T-helper 2 cell treated with Interferon-gamma antibody and Interleukin-4, amounts not matched to agents 5 μg/mL and 100 μg/mL, for 36 hours (primary cell): ENCODE results near the gene TRPV5.

Experiments used
- DNase-seq: peaks from one replicate; pipeline ENCODE4 v3.0.0; 2021; ENCODE audit warnings: low spot score
- H3K27ac Mint-ChIP-seq: one replicate; pipeline ENCODE4 v1.8.0; 2021; ENCODE audit warnings: mild to moderate bottlenecking, mixed read lengths
- H3K27me3 Mint-ChIP-seq: one replicate; pipeline ENCODE4 v1.8.0; 2021; ENCODE audit warnings: low read depth, mixed read lengths
- H3K36me3 Mint-ChIP-seq: one replicate; pipeline ENCODE4 v1.8.0; 2021; ENCODE audit warnings: low read depth, mixed read lengths
- H3K4me1 Mint-ChIP-seq: one replicate; pipeline ENCODE4 v1.8.0; 2021; ENCODE audit warnings: low read depth, mixed read lengths
- H3K4me3 Mint-ChIP-seq: one replicate; pipeline ENCODE4 v1.8.0; 2022; ENCODE audit warnings: mild to moderate bottlenecking, moderate library complexity, mixed read lengths
- H3K9me3 Mint-ChIP-seq: one replicate; pipeline ENCODE4 v1.8.0; 2021; ENCODE audit warnings: mixed read lengths

Gene TRPV5

DNA sequence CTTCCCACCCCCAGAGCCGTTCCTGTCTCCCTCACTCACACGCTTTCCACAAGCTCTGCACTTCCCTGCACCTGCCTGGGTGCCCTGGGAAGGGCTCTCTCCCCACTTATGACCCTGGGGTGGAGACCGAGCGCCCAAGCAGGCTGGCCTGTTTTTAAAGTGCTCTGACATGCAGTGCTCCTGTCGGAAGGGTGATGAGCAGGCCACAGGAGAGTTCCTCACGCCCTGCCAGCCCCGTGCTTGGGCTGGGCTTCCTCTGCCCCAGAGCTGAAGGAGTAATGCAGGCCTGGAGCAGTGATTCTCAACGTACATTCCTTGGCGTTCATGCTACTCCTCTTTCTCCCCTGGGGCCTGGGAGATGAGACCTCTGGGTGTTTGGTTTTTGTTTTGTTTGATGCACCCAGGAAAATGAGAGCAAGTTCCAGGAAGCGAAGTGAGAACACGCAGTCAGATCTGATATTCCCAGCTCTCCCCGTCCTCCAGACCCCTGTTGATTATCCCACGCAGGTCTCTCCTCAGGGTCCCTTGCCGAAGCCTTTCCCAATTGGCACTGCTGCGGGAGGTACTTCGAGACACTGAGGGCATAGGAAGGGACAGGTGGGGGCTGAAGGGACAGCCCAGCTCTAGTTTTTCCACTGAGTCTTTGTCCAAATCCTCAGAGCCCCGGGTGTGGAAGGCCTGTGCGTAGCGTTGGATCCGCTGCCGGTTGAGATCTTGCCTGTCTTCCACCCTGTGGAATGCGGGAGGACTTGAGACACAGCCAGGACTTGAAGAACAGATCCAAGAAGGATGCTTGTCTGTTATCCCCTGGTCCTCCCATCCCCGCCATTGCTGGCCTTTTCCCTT is 62.1 kb downstream of the TRPV5 start:
- no peaks in the 10 kb centered on the region for H3K27me3 Mint-ChIP-seq
- H3K4me1 Mint-ChIP-seq, result no peaks in the 10 kb centered on the region
- H3K36me3 Mint-ChIP-seq, result no peaks in the 10 kb centered on the region
- no peak overlapping the region for H3K27ac Mint-ChIP-seq
- H3K4me3 Mint-ChIP-seq, result no peak overlapping the region
- no peak for DNase-seq
- H3K9me3 Mint-ChIP-seq, result no peaks in the 10 kb centered on the region

DNA sequence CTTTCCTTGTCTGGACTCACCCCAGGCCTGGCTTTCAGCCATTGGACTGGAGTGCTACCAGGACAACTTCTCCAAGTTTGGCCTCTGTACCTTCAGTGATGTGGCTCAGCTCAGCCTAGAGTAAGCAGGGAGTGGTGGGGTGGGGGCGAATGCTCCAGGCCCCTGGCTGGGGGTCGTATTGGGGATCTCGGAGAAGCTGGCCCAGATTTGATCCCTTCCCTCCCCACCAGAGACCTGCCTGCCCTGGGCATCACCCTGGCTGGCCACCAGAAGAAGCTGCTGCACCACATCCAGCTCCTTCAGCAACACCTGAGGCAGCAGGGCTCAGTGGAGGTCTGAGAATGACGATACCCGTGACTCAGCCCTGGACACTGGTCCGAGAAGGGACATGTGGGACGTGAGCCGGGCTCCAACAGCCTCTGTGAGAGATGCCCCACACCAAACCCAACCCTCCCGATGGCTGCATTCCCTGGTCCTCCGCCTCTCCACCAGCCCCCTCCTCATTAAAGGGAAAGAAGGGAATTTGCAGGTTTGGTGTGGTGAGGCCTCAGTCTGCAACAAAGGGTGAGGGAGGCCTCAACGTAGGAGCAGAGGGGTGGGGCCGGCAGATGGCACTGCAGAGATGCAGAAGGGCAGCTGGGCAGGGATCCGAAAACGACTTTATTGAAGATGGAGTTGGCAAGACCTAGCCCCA is 62.8 kb downstream of the TRPV5 start:
- H3K27ac Mint-ChIP-seq, result no peak overlapping the region
- DNase-seq, result no peak
- H3K4me3 Mint-ChIP-seq, result no peak overlapping the region
- H3K4me1 Mint-ChIP-seq, result no peaks in the 10 kb centered on the region
- no peaks in the 10 kb centered on the region for H3K27me3 Mint-ChIP-seq
- no peaks in the 10 kb centered on the region for H3K9me3 Mint-ChIP-seq
- H3K36me3 Mint-ChIP-seq, result no peaks in the 10 kb centered on the region

DNA sequence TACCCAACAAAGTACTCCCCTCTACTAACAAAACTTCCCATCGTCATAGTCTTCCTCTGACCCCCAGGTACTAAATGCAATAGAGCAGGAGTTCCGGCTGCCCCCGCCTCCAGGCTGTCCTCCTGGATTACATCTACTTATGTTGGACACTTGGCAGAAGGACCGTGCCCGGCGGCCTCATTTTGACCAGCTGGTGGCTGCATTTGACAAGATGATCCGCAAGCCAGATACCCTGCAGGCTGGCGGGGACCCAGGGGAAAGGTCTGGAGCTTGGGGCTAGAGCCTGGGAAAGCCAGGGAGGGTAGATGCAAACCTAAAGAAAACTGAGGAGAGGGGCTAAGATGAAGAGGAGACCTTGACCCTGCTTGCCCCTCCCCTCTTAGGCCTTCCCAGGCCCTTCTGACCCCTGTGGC is 63.4 kb downstream of the TRPV5 start:
- H3K27me3 Mint-ChIP-seq, result no peaks in the 10 kb centered on the region
- H3K36me3 Mint-ChIP-seq, result no peaks in the 10 kb centered on the region
- no peaks in the 10 kb centered on the region for H3K9me3 Mint-ChIP-seq
- no peak overlapping the region for H3K4me3 Mint-ChIP-seq
- DNase-seq, result no peak
- no peaks in the 10 kb centered on the region for H3K4me1 Mint-ChIP-seq
- H3K27ac Mint-ChIP-seq, result no peak overlapping the region

DNA sequence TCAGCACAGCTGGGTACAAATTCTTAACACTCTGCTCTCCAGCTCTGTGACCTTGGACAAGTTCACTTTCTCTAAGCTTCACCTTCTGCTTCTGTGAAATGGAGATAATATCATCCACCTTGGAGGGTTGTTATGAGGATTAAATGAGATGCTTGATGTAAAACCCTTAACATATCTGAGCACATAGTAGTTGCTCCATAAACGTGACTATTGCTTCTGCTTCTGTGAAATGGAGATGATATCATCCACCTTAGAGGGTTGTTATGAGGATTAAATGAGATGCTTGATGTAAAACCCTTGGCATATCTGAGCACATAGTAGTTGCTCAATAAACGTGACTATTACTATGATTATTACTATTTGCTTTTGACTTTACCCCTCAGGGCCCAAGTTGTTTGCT is 64.1 kb downstream of the TRPV5 start:
- no peak overlapping the region for H3K27ac Mint-ChIP-seq
- H3K9me3 Mint-ChIP-seq, result no peaks in the 10 kb centered on the region
- no peaks in the 10 kb centered on the region for H3K27me3 Mint-ChIP-seq
- no peaks in the 10 kb centered on the region for H3K4me1 Mint-ChIP-seq
- DNase-seq, result no peak
- no peak overlapping the region for H3K4me3 Mint-ChIP-seq
- H3K36me3 Mint-ChIP-seq, result no peaks in the 10 kb centered on the region

DNA sequence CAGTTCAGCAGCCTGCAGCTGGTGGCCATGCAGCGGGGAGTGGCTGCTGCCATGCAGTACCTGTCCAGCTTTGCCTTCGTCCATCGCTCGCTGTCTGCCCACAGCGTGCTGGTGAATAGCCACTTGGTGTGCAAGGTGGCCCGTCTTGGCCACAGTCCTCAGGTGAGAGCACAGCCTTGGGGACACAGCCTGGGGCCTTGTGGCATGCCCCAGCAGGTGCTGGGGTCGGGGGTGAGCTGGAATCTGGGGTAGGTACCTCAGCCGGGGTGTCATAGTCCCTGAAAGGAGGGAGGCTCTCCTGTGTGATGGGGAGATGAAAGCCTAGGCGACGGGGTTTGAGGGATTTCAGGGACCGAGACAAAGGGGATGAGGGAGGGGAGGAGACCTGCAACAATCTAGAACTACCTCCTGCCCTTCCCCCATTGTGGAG is 64.5 kb downstream of the TRPV5 start:
- Mint-ChIP-seq H3K27me3 (no peaks in the 10 kb centered on the region), H3K4me3 (no peak overlapping the region), H3K27ac (no peak overlapping the region), H3K36me3 (no peaks in the 10 kb centered on the region), H3K9me3 (no peaks in the 10 kb centered on the region), H3K4me1 (no peaks in the 10 kb centered on the region)
- no peak for DNase-seq

GRCh38 chr7:142868188-142868985 is 65.2 kb downstream of the TRPV5 start:
- Mint-ChIP-seq H3K27me3 (no peaks in the 10 kb centered on the region), H3K4me3 (no peak overlapping the region), H3K4me1 (no peaks in the 10 kb centered on the region), H3K27ac (no peak overlapping the region), H3K9me3 (no peaks in the 10 kb centered on the region), H3K36me3 (no peaks in the 10 kb centered on the region)
- no peak for DNase-seq

- no peaks in the 10 kb centered on the region for H3K36me3 Mint-ChIP-seq
- H3K27me3 Mint-ChIP-seq, result no peaks in the 10 kb centered on the region
- no peak for DNase-seq
- no peak overlapping the region for H3K4me3 Mint-ChIP-seq
- no peaks in the 10 kb centered on the region for H3K4me1 Mint-ChIP-seq
- no peak overlapping the region for H3K27ac Mint-ChIP-seq
- no peaks in the 10 kb centered on the region for H3K9me3 Mint-ChIP-seq
These were observed 66.0 kb downstream of the TRPV5 start for GRCh38 chr7:142867398-142868187.

DNA sequence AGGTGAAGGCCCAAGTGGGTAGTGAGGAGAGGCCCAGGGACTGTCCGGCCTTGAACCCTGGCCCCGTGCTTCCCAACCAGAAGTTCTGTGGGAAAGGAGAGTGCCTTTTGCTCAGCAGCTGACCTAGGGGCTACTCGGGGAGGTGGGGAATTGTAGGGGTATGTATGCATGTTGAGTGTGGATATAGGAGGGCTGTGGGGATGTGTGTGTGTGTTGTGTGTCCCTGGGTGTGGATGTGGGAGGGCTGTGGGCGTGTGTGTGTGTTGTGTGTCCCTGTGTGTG is 66.5 kb downstream of the TRPV5 start:
- H3K36me3 Mint-ChIP-seq, result no peaks in the 10 kb centered on the region
- H3K9me3 Mint-ChIP-seq, result no peaks in the 10 kb centered on the region
- H3K27ac Mint-ChIP-seq, result no peak overlapping the region
- no peaks in the 10 kb centered on the region for H3K27me3 Mint-ChIP-seq
- no peak overlapping the region for H3K4me3 Mint-ChIP-seq
- DNase-seq, result no peak
- no peaks in the 10 kb centered on the region for H3K4me1 Mint-ChIP-seq

- no peaks in the 10 kb centered on the region for H3K9me3 Mint-ChIP-seq
- H3K4me3 Mint-ChIP-seq, result no peak overlapping the region
- no peak for DNase-seq
- no peak overlapping the region for H3K27ac Mint-ChIP-seq
- H3K27me3 Mint-ChIP-seq, result no peaks in the 10 kb centered on the region
- H3K36me3 Mint-ChIP-seq, result no peaks in the 10 kb centered on the region
- no peaks in the 10 kb centered on the region for H3K4me1 Mint-ChIP-seq
These were observed 67.0 kb downstream of the TRPV5 start for GRCh38 chr7:142866361-142867096.

DNA sequence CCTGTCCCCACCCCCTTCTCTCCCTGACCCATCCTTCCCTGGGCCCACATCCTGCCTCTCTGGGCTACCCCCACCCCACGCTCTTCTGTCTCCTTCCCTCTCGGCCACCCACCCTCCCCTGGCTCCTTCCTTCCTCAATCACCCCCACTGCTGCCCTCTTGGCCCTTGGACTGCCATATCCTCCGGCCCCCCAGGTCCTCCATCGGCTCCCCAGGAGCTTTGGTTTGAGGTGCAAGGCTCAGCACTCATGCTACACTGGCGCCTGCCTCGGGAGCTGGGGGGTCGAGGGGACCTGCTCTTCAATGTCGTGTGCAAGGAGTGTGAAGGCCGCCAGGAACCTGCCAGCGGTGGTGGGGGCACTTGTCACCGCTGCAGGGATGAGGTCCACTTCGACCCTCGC is 67.8 kb downstream of the TRPV5 start:
- H3K9me3 Mint-ChIP-seq, result no peaks in the 10 kb centered on the region
- no peak overlapping the region for H3K4me3 Mint-ChIP-seq
- H3K27me3 Mint-ChIP-seq, result no peaks in the 10 kb centered on the region
- no peak overlapping the region for H3K27ac Mint-ChIP-seq
- no peaks in the 10 kb centered on the region for H3K4me1 Mint-ChIP-seq
- no peaks in the 10 kb centered on the region for H3K36me3 Mint-ChIP-seq
- DNase-seq, result no peak

DNA sequence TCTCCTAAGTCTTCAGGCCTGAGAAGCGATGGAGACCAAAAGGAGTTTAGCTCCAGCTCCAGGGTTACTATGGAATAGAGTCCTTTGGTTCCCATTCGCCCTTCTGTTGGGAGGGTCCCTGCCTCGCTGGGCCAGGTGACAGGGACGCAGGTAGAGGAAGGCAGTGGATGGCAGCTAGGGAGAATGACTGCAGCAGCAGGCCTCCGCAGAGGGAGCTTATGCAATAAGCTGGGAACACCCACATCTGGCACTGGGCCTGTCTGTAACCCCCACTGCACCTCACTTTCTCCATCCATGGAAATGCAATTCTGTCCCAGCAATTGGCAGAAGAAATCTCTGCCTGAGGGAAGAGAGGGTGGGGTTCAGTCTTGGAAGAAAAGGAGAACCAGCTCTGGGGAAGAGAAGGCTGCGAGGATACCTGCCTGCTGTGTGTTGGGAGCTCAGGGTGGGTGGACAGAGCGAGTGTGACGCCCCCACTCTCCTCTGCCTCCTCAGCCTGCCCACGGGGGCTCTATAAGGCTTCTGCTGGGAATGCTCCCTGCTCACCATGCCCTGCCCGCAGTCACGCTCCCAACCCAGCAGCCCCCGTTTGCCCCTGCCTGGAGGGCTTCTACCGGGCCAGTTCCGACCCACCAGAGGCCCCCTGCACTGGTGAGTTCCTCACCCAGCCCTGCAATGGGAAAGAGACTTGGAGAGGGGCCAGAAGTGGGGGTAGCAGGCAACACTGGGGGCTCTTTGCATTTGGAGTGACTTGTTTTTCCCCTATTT is 68.4 kb downstream of the TRPV5 start:
- H3K27ac Mint-ChIP-seq, result no peak overlapping the region
- no peak for DNase-seq
- H3K36me3 Mint-ChIP-seq, result no peaks in the 10 kb centered on the region
- no peak overlapping the region for H3K4me3 Mint-ChIP-seq
- H3K4me1 Mint-ChIP-seq, result no peaks in the 10 kb centered on the region
- H3K9me3 Mint-ChIP-seq, result no peaks in the 10 kb centered on the region
- peaks cover 3% of the 10 kb centered on the region for H3K27me3 Mint-ChIP-seq

DNA sequence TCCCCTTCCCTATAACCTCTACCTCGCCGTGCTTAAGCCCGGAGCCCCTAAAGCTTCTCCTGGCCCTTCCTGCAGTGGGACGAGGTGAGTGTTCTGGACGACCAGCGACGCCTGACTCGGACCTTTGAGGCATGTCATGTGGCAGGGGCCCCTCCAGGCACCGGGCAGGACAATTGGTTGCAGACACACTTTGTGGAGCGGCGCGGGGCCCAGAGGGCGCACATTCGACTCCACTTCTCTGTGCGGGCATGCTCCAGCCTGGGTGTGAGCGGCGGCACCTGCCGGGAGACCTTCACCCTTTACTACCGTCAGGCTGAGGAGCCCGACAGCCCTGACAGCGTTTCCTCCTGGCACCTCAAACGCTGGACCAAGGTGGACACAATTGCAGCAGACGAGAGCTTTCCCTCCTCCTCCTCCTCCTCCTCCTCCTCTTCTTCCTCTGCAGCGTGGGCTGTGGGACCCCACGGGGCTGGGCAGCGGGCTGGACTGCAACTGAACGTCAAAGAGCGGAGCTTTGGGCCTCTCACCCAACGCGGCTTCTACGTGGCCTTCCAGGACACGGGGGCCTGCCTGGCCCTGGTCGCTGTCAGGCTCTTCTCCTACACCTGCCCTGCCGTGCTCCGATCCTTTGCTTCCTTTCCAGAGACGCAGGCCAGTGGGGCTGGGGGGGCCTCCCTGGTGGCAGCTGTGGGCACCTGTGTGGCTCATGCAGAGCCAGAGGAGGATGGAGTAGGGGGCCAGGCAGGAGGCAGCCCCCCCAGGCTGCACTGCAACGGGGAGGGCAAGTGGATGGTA is 69.5 kb downstream of the TRPV5 start:
- DNase-seq, result no peak
- no peaks in the 10 kb centered on the region for H3K4me1 Mint-ChIP-seq
- H3K4me3 Mint-ChIP-seq, result no peak overlapping the region

More for the DNA sequence above, 69.5 kb downstream of the TRPV5 start:
- H3K9me3 Mint-ChIP-seq, result no peaks in the 10 kb centered on the region
- no peaks in the 10 kb centered on the region for H3K36me3 Mint-ChIP-seq
- no peak overlapping the region for H3K27ac Mint-ChIP-seq
- H3K27me3 Mint-ChIP-seq, result peaks cover 8% of the 10 kb centered on the region
